A549 (cell line): ENCODE data around the gene SLC35C1. TPM values are rescaled to one million over a fixed set of nuclear protein-coding genes. Genes with fewer than 3 reads are reported as not detected.
A peak's percentile ranks its signal among the peaks of the same experiment; 100 is the strongest.

Experiments
- ATAC-seq, 2 experiments: fragments of 200-7000 bp in 1 of 2; fragments of >200 bp in 1 of 2; cut with Nextera tagmentation in 1 of 2; cut with Tn5 transposase in 1 of 2; 3 replicates each; pipeline versions ENCODE4 v1.8.0 to v1.9.1; 2018 to 2020; ENCODE audit warnings: mild to moderate bottlenecking in 1 of 2, moderate library complexity in 1 of 2
- CTCF ChIA-PET: fragments of 300-600 bp; sonication (Branson Sonifier 250); formaldehyde crosslinking; extraction: SDS; loops from one replicate; lab custom pipeline; 2021; ENCODE audit warnings: antibody characterized with exemption, inconsistent platforms; lab: Yijun Ruan, JAX
- POLR2A ChIA-PET: fragments of 350-600 bp; formaldehyde crosslinking; extraction: SDS; loops from one replicate; lab custom pipeline; 2021; ENCODE audit warnings: antibody characterized with exemption, inconsistent platforms; lab: Yijun Ruan, JAX
- DNase-seq, 2 experiments: peaks; one replicate each; pipeline versions ENCODE4 v3.0.0 to v3.0.0-alpha.2; 2011 to 2016; ENCODE audit warnings: low read depth in 1 of 2, low spot score in 1 of 2
- FAIRE-seq: peaks from 2 replicates; lab custom pipeline; 2011; peaks lifted over from hg19 to GRCh38; lab: Jason Lieb, UNC
- H3K27ac ChIP-seq, 2 experiments: fragments of >200 bp; sonication (Bioruptor Twin); formaldehyde crosslinking; 3 replicates each; pipeline ENCODE4 v1.5.1; 2016 to 2017
- H3K4me1 ChIP-seq: fragments of >200 bp; sonication (Bioruptor Twin); formaldehyde crosslinking; 3 replicates; pipeline ENCODE4 v1.6.1; 2016
- H3K4me2 ChIP-seq: fragments of >200 bp; sonication (Bioruptor Twin); formaldehyde crosslinking; 3 replicates; pipeline ENCODE4 v1.6.1; 2016
- H3K4me3 ChIP-seq: fragments of >200 bp; sonication (Bioruptor Twin); formaldehyde crosslinking; 3 replicates; pipeline ENCODE4 v1.5.1; 2016
- H3K9me3 ChIP-seq: fragments of >200 bp; sonication (Bioruptor Twin); formaldehyde crosslinking; 3 replicates; pipeline ENCODE4 v1.6.1; 2016
- CEBPB ChIP-seq, 2 experiments: fragments of >200 bp in 1 of 2; sonication (Bioruptor Twin) in 1 of 2; formaldehyde crosslinking in 1 of 2; IDR thresholded peaks; 2 replicates each; pipeline ENCODE4 v1.6.1; 2012 to 2016
- CHD4 ChIP-seq: fragments of 200-600 bp; sonication (generic); IDR thresholded peaks from 2 replicates; pipeline ENCODE4 v1.6.1; 2016; ENCODE audit warnings: antibody characterized with exemption, mild to moderate bottlenecking, borderline replicate concordance
- ESRRA ChIP-seq: fragments of 150-350 bp; IDR thresholded peaks from 2 replicates; pipeline ENCODE4 v1.6.1; 2014; ENCODE audit warnings: mild to moderate bottlenecking, low read length, borderline replicate concordance
- FOSL2 ChIP-seq, 2 experiments: fragments of 450-650 bp in 1 of 2; fragments of >200 bp in 1 of 2; sonication (Bioruptor Twin) in 1 of 2; formaldehyde crosslinking; IDR thresholded peaks; 2 replicates each; pipeline versions ENCODE4 v1.5.0 to v1.6.1; 2016 to 2020; ENCODE audit warnings: mild to moderate bottlenecking in 1 of 2, moderate library complexity in 1 of 2
- FOXS1 ChIP-seq: fragments of 250-450 bp; sonication (Bioruptor Pico); IDR thresholded peaks from 2 replicates; pipeline ENCODE4 v1.5.0; 2020; ENCODE audit warnings: mild to moderate bottlenecking, moderate library complexity
- HDAC2 ChIP-seq: fragments of 200-600 bp; sonication (generic); IDR thresholded peaks from 2 replicates; pipeline ENCODE4 v1.6.1; 2016
- HOXB13 ChIP-seq: fragments of 250-450 bp; sonication (Bioruptor Pico); IDR thresholded peaks from 2 replicates; pipeline ENCODE4 v1.5.0; 2020; ENCODE audit warnings: low read depth, mild to moderate bottlenecking, moderate library complexity
- HOXB5 ChIP-seq: fragments of 250-450 bp; sonication (Bioruptor Pico); IDR thresholded peaks from 2 replicates; pipeline ENCODE4 v1.5.0; 2020; ENCODE audit warnings: mild to moderate bottlenecking, moderate library complexity
- JUNB ChIP-seq: fragments of >200 bp; sonication (Bioruptor Twin); formaldehyde crosslinking; IDR thresholded peaks from 2 replicates; pipeline ENCODE4 v1.6.1; 2016
- KDM1A ChIP-seq: fragments of 200-600 bp; sonication (generic); IDR thresholded peaks from 2 replicates; pipeline ENCODE4 v1.6.1; 2016; ENCODE audit warnings: low read depth, mild to moderate bottlenecking
- MYC ChIP-seq: IDR thresholded peaks from 2 replicates; pipeline ENCODE4 v1.6.1; 2012; ENCODE audit warnings: mild to moderate bottlenecking, inconsistent platforms, low read length, improper control_type of control experiment, borderline replicate concordance
- NR3C1 ChIP-seq: fragments of >200 bp; sonication (Bioruptor Twin); formaldehyde crosslinking; IDR thresholded peaks from 3 replicates; pipeline ENCODE4 v1.6.1; 2017
- PHF8 ChIP-seq: fragments of 200-600 bp; sonication (generic); IDR thresholded peaks from 2 replicates; pipeline ENCODE4 v1.6.1; 2016; ENCODE audit warnings: low read depth, mild to moderate bottlenecking, antibody characterized with exemption, moderate library complexity, borderline replicate concordance
- POLR2AphosphoS2 ChIP-seq: conservative IDR thresholded peaks from 2 replicates; pipeline ENCODE4 v1.6.1; 2012; ENCODE audit warnings: low read length, improper control_type of control experiment, inconsistent platforms
- RFX5 ChIP-seq: fragments of 450-650 bp; IDR thresholded peaks from 2 replicates; pipeline ENCODE4 v1.7.1; 2014; ENCODE audit warnings: antibody characterized with exemption, mild to moderate bottlenecking, moderate library complexity
- RNF2 ChIP-seq: fragments of 200-600 bp; sonication (generic); IDR thresholded peaks from 2 replicates; pipeline ENCODE4 v1.6.1; 2016; ENCODE audit warnings: low read depth, mild to moderate bottlenecking, antibody characterized with exemption, moderate library complexity, borderline replicate concordance
- SREBF2 ChIP-seq: fragments of 450-650 bp; IDR thresholded peaks from 2 replicates; pipeline ENCODE4 v1.6.1; 2014; ENCODE audit warnings: mild to moderate bottlenecking, moderate library complexity
- WGBS: methylation state at CpG from one replicate; pipeline ENCODE4 v1.1.6; 2017; ENCODE audit errors: missing lambda C conversion rate; 5-methylcytosine and 5-hydroxymethylcytosine counted together
- polyA plus RNA-seq, 4 experiments: library from polyadenylated mRNA; depleted of rRNA in 3 of 4; stranded (reverse); fragments of >200 nt; fragmentation: RNase III in 1 of 4; extraction: RNeasy Plus Mini Kit Qiagen cat#74134 plus additional on column Dnase treatment in 1 of 4; gene quantifications; 2 replicates in 3 of 4; 3 replicates in 1 of 4; pipeline ENCODE4 v1.2.3, GENCODE V29; 2011 to 2017
- TF ChIP-seq, protein P1 (sequence below): fragments of 450-650 bp; IDR thresholded peaks from 2 replicates; pipeline ENCODE4 v1.6.1; 2014; ENCODE audit warnings: antibody characterized with exemption
- TF ChIP-seq, protein P2 (sequence below): IDR thresholded peaks from 2 replicates; pipeline ENCODE4 v1.6.1; 2012
- TF ChIP-seq, protein P3 (sequence below): fragments of >200 bp; sonication (Bioruptor Twin); formaldehyde crosslinking; IDR thresholded peaks from 3 replicates; pipeline ENCODE4 v1.5.1; 2016
- TF ChIP-seq, protein P4 (sequence below): fragments of 150-350 bp; IDR thresholded peaks from 2 replicates; pipeline ENCODE4 v1.6.1; 2014; ENCODE audit warnings: low read depth, mild to moderate bottlenecking, low read length
- TF ChIP-seq, protein P5 (sequence below): fragments of >200 bp; sonication (Bioruptor Twin); formaldehyde crosslinking; IDR thresholded peaks from 3 replicates; pipeline ENCODE4 v1.6.1; 2016

Gene SLC35C1
- polyA plus RNA-seq, 2 of the 4 experiments (the other 2 are of a cell fraction), result 3.3 to 14.0 TPM

DNA sequence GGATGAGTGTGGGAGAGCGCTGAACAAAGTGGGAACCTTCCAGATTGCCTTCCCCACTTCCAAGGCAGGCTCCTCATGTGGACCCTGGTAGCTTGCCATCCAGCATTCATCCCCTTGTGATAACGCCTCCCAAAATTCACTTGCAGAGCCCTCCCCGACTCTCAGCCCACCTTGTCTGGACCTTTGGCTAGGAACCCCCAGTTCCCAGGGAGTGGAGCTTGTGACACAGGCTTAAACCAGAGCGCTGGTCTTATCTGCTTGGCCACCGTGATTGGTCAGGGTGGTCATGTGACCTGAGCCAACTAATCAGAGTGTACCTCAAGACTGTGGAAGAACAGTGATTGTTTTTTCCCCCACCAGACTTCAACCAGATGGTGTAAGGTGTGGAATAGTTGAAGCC, 9.6 kb upstream of the SLC35C1 start:
- Histone ChIP-seq H3K27ac (no peak overlapping the region), H3K4me3 (no peak overlapping the region), H3K4me2 (no peak overlapping the region), H3K9me3 (no peaks in the 10 kb centered on the region), H3K4me1 (no peaks in the 10 kb centered on the region)
- 79% methylated on average over 5 of the region's 5 CpGs for WGBS
- no peak for DNase-seq
- peak; percentile 15 to 57; a peak in 2 of 6 replicates for ATAC-seq
- TF ChIP-seq, protein P1, sequence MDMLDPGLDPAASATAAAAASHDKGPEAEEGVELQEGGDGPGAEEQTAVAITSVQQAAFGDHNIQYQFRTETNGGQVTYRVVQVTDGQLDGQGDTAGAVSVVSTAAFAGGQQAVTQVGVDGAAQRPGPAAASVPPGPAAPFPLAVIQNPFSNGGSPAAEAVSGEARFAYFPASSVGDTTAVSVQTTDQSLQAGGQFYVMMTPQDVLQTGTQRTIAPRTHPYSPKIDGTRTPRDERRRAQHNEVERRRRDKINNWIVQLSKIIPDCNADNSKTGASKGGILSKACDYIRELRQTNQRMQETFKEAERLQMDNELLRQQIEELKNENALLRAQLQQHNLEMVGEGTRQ, result peak; percentile 35; the same call in 1 of the 2 replicates
- TF ChIP-seq, protein P2, sequence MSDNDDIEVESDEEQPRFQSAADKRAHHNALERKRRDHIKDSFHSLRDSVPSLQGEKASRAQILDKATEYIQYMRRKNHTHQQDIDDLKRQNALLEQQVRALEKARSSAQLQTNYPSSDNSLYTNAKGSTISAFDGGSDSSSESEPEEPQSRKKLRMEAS, result no peak
- no peak for TF ChIP-seq RFX5
- CTCF ChIA-PET, result interaction anchor here (0.8 to 7.1 kb wide), 3 partner anchors 18 to 76 kb away, joined by 3 to 44 read pairs (median 3); no protein-coding TSS in a partner anchor
- FAIRE-seq, result no peak
- POLR2A ChIA-PET, result no interaction called here

GRCh38 chr11:45796461-45796861, 8.5 kb upstream of the SLC35C1 start:
- WGBS, result 58% methylated on average over 8 of the region's 8 CpGs
- POLR2A ChIA-PET, result no interaction called here
- CTCF ChIA-PET, result interaction anchor here (7.1 kb wide), 1 partner anchor 25 kb away, joined by 44 read pairs; no protein-coding TSS in a partner anchor
- FAIRE-seq (no peak), DNase-seq (no peak), ATAC-seq (no peak)
- no peak overlapping the region for H3K27ac ChIP-seq
- TF ChIP-seq, protein P3, sequence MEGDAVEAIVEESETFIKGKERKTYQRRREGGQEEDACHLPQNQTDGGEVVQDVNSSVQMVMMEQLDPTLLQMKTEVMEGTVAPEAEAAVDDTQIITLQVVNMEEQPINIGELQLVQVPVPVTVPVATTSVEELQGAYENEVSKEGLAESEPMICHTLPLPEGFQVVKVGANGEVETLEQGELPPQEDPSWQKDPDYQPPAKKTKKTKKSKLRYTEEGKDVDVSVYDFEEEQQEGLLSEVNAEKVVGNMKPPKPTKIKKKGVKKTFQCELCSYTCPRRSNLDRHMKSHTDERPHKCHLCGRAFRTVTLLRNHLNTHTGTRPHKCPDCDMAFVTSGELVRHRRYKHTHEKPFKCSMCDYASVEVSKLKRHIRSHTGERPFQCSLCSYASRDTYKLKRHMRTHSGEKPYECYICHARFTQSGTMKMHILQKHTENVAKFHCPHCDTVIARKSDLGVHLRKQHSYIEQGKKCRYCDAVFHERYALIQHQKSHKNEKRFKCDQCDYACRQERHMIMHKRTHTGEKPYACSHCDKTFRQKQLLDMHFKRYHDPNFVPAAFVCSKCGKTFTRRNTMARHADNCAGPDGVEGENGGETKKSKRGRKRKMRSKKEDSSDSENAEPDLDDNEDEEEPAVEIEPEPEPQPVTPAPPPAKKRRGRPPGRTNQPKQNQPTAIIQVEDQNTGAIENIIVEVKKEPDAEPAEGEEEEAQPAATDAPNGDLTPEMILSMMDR, result no peak
- TF ChIP-seq PHF8, result no peak
- no peak for TF ChIP-seq FOXS1
- no peak for TF ChIP-seq MYC
- no peak for TF ChIP-seq HOXB5 (CRISPR knock-in tag)
- no peak for TF ChIP-seq KDM1A
- no peak for TF ChIP-seq HOXB13
- TF ChIP-seq SREBF2, result no peak
- TF ChIP-seq, protein P4, sequence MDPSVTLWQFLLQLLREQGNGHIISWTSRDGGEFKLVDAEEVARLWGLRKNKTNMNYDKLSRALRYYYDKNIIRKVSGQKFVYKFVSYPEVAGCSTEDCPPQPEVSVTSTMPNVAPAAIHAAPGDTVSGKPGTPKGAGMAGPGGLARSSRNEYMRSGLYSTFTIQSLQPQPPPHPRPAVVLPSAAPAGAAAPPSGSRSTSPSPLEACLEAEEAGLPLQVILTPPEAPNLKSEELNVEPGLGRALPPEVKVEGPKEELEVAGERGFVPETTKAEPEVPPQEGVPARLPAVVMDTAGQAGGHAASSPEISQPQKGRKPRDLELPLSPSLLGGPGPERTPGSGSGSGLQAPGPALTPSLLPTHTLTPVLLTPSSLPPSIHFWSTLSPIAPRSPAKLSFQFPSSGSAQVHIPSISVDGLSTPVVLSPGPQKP, result no peak
- TF ChIP-seq CEBPB (IDR thresholded peaks at IDR 0.05), result no peak
- no peak for TF ChIP-seq RNF2
- TF ChIP-seq, protein P5, sequence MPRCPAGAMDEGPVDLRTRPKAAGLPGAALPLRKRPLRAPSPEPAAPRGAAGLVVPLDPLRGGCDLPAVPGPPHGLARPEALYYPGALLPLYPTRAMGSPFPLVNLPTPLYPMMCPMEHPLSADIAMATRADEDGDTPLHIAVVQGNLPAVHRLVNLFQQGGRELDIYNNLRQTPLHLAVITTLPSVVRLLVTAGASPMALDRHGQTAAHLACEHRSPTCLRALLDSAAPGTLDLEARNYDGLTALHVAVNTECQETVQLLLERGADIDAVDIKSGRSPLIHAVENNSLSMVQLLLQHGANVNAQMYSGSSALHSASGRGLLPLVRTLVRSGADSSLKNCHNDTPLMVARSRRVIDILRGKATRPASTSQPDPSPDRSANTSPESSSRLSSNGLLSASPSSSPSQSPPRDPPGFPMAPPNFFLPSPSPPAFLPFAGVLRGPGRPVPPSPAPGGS, result no peak
- no peak for TF ChIP-seq HDAC2
- TF ChIP-seq FOSL2 (IDR thresholded peaks at IDR 0.05), result no peak
- no peak for TF ChIP-seq FOSL2 (CRISPR knock-in tag; IDR thresholded peaks at IDR 0.05)
- no peak for TF ChIP-seq NR3C1
- no peak for TF ChIP-seq JUNB
- TF ChIP-seq CHD4, result no peak
- TF ChIP-seq POLR2AphosphoS2, result no peak
- no peak for TF ChIP-seq ESRRA
- no peak overlapping the region for H3K4me2 ChIP-seq
- H3K4me3 ChIP-seq, result no peak overlapping the region
- no peaks in the 10 kb centered on the region for H3K9me3 ChIP-seq
- H3K4me1 ChIP-seq, result no peaks in the 10 kb centered on the region
